ENCODE data around the gene NUDT3. TPM values are rescaled to one million over a fixed set of nuclear protein-coding genes. Genes with fewer than 3 reads are reported as not detected.

The NUDT3 gene
- total and polyA plus RNA-seq, 2 experiments from 2014 or later = 12.1 to 31.1 TPM

DNA sequence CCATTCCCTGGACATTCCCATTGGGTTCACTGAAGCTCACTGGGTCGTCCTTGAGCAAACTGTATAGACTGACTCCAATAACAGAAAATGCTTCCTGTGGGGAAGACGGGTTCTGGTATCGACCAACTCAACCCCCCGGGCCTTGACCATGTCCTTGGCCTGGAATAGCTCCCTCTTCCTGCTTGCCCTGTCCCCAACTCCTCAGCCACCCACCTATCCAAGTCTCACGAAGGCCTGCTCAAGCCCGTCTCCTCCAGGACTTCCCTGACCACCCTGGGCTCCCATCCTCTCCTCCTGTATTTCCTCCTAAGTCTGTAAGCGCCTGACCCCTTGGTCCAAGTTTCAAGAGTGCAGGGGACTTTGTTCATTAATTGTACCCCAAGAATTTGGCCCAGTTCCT is 158.6 kb downstream of the NUDT3 start (continued):
- TF ChIP-seq, protein P1, sequence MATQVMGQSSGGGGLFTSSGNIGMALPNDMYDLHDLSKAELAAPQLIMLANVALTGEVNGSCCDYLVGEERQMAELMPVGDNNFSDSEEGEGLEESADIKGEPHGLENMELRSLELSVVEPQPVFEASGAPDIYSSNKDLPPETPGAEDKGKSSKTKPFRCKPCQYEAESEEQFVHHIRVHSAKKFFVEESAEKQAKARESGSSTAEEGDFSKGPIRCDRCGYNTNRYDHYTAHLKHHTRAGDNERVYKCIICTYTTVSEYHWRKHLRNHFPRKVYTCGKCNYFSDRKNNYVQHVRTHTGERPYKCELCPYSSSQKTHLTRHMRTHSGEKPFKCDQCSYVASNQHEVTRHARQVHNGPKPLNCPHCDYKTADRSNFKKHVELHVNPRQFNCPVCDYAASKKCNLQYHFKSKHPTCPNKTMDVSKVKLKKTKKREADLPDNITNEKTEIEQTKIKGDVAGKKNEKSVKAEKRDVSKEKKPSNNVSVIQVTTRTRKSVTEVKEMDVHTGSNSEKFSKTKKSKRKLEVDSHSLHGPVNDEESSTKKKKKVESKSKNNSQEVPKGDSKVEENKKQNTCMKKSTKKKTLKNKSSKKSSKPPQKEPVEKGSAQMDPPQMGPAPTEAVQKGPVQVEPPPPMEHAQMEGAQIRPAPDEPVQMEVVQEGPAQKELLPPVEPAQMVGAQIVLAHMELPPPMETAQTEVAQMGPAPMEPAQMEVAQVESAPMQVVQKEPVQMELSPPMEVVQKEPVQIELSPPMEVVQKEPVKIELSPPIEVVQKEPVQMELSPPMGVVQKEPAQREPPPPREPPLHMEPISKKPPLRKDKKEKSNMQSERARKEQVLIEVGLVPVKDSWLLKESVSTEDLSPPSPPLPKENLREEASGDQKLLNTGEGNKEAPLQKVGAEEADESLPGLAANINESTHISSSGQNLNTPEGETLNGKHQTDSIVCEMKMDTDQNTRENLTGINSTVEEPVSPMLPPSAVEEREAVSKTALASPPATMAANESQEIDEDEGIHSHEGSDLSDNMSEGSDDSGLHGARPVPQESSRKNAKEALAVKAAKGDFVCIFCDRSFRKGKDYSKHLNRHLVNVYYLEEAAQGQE (IDR thresholded peaks at IDR 0.05; ENCODE audit: unreplicated experiment) = no peak
- TF ChIP-seq EZH2 (IDR thresholded peaks at IDR 0.05; ENCODE audit: low read depth, unreplicated experiment) (no peak), NANOG (IDR thresholded peaks at IDR 0.05; ENCODE audit: borderline replicate concordance) (no peak)

DNA sequence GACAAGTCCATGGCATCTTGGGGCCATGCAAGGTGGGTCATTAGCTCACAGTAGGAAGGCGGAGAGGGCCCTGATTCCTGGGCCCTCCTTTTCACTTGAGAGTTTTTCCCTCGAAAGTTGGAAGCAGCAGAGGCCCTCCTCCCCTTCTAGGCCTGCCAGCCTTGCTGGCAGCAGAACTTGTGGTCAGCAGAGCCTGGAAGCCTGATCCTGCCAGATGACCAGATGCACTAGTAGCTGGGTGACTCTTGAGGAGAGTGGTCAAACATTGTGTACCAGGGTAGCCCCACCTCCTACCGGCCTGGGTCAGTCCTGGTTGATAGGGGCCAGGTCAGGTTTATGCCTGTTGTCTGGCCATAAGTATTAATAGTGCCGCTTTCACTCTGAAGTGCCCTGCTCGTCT is 159.6 kb downstream of the NUDT3 start:
- no peaks in the 10 kb centered on the region; the same call in 1 of the 3 replicates for H3K36me3 Mint-ChIP-seq (ENCODE audit: low read depth)
- H3K79me2 ChIP-seq (replicated peaks; ENCODE audit: insufficient read depth) = peaks cover 15% of the 10 kb centered on the region
- H3K4me1 Mint-ChIP-seq = peaks cover 26% of the 10 kb centered on the region
- no peaks in the 10 kb centered on the region for H3K9me3 Mint-ChIP-seq
- no peaks in the 10 kb centered on the region for H3K36me3 ChIP-seq (ENCODE audit: insufficient read depth)
- H3K27ac ChIP-seq (ENCODE audit: low read depth) = peak overlapping the region; percentile 100; the same call in 1 of the 2 replicates
- H3K4me3 Mint-ChIP-seq = no peak overlapping the region
- ATAC-seq (no peak), DNase-seq (ENCODE audit: low spot score) (no peak)
- H3F3A ChIP-seq (replicated peaks; ENCODE audit: low read depth) = peaks cover 21% of the 10 kb centered on the region
- H3K4me2 ChIP-seq = no peak overlapping the region
- TF ChIP-seq ZNF114 (CRISPR knock-in tag; IDR thresholded peaks at IDR 0.05) (no peak), ZNF331 (CRISPR knock-in tag; IDR thresholded peaks at IDR 0.05; ENCODE audit: low read depth) (no peak), NANOG (IDR thresholded peaks at IDR 0.05; ENCODE audit: borderline replicate concordance) (no peak), CREB1 (CRISPR knock-in tag; IDR thresholded peaks at IDR 0.05; ENCODE audit: low read depth) (no peak), STAT1 (IDR thresholded peaks at IDR 0.05; ENCODE audit: unreplicated experiment) (no peak)
- TF ChIP-seq, protein P2, sequence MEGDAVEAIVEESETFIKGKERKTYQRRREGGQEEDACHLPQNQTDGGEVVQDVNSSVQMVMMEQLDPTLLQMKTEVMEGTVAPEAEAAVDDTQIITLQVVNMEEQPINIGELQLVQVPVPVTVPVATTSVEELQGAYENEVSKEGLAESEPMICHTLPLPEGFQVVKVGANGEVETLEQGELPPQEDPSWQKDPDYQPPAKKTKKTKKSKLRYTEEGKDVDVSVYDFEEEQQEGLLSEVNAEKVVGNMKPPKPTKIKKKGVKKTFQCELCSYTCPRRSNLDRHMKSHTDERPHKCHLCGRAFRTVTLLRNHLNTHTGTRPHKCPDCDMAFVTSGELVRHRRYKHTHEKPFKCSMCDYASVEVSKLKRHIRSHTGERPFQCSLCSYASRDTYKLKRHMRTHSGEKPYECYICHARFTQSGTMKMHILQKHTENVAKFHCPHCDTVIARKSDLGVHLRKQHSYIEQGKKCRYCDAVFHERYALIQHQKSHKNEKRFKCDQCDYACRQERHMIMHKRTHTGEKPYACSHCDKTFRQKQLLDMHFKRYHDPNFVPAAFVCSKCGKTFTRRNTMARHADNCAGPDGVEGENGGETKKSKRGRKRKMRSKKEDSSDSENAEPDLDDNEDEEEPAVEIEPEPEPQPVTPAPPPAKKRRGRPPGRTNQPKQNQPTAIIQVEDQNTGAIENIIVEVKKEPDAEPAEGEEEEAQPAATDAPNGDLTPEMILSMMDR (conservative IDR thresholded peaks at IDR 0.05; ENCODE audit: low read depth in 2 of 2) = no peak
- TF ChIP-seq, protein P3, sequence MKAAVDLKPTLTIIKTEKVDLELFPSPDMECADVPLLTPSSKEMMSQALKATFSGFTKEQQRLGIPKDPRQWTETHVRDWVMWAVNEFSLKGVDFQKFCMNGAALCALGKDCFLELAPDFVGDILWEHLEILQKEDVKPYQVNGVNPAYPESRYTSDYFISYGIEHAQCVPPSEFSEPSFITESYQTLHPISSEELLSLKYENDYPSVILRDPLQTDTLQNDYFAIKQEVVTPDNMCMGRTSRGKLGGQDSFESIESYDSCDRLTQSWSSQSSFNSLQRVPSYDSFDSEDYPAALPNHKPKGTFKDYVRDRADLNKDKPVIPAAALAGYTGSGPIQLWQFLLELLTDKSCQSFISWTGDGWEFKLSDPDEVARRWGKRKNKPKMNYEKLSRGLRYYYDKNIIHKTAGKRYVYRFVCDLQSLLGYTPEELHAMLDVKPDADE (IDR thresholded peaks at IDR 0.05) = no peak
- TF ChIP-seq, protein P4, sequence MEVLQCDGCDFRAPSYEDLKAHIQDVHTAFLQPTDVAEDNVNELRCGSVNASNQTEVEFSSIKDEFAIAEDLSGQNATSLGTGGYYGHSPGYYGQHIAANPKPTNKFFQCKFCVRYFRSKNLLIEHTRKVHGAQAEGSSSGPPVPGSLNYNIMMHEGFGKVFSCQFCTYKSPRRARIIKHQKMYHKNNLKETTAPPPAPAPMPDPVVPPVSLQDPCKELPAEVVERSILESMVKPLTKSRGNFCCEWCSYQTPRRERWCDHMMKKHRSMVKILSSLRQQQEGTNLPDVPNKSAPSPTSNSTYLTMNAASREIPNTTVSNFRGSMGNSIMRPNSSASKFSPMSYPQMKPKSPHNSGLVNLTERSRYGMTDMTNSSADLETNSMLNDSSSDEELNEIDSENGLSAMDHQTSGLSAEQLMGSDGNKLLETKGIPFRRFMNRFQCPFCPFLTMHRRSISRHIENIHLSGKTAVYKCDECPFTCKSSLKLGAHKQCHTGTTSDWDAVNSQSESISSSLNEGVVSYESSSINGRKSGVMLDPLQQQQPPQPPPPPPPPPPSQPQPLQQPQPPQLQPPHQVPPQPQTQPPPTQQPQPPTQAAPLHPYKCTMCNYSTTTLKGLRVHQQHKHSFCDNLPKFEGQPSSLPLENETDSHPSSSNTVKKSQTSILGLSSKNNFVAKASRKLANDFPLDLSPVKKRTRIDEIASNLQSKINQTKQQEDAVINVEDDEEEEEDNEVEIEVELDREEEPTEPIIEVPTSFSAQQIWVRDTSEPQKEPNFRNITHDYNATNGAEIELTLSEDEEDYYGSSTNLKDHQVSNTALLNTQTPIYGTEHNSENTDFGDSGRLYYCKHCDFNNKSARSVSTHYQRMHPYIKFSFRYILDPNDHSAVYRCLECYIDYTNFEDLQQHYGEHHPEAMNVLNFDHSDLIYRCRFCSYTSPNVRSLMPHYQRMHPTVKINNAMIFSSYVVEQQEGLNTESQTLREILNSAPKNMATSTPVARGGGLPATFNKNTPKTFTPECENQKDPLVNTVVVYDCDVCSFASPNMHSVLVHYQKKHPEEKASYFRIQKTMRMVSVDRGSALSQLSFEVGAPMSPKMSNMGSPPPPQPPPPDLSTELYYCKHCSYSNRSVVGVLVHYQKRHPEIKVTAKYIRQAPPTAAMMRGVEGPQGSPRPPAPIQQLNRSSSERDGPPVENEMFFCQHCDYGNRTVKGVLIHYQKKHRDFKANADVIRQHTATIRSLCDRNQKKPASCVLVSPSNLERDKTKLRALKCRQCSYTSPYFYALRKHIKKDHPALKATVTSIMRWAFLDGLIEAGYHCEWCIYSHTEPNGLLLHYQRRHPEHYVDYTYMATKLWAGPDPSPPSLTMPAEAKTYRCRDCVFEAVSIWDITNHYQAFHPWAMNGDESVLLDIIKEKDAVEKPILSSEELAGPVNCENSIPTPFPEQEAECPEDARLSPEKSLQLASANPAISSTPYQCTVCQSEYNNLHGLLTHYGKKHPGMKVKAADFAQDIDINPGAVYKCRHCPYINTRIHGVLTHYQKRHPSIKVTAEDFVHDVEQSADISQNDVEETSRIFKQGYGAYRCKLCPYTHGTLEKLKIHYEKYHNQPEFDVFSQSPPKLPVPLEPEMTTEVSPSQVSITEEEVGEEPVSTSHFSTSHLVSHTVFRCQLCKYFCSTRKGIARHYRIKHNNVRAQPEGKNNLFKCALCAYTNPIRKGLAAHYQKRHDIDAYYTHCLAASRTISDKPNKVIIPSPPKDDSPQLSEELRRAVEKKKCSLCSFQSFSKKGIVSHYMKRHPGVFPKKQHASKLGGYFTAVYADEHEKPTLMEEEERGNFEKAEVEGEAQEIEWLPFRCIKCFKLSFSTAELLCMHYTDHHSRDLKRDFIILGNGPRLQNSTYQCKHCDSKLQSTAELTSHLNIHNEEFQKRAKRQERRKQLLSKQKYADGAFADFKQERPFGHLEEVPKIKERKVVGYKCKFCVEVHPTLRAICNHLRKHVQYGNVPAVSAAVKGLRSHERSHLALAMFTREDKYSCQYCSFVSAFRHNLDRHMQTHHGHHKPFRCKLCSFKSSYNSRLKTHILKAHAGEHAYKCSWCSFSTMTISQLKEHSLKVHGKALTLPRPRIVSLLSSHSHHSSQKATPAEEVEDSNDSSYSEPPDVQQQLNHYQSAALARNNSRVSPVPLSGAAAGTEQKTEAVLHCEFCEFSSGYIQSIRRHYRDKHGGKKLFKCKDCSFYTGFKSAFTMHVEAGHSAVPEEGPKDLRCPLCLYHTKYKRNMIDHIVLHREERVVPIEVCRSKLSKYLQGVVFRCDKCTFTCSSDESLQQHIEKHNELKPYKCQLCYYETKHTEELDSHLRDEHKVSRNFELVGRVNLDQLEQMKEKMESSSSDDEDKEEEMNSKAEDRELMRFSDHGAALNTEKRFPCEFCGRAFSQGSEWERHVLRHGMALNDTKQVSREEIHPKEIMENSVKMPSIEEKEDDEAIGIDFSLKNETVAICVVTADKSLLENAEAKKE (CRISPR knock-in tag; IDR thresholded peaks at IDR 0.05) = no peak
- no peak overlapping the region for H3K27ac Mint-ChIP-seq
- no peak overlapping the region for H3K4me3 ChIP-seq
- H3K27me3 ChIP-seq (ENCODE audit: insufficient read depth) = no peaks in the 10 kb centered on the region
- no peak overlapping the region for H2AFZ ChIP-seq
- H3K4me1 ChIP-seq (ENCODE audit: insufficient read depth) = peaks cover 29% of the 10 kb centered on the region
- H4K20me1 ChIP-seq (replicated peaks; ENCODE audit: insufficient read depth) = no peaks in the 10 kb centered on the region; the same call in 1 of the 2 replicates
- H3K27me3 Mint-ChIP-seq (ENCODE audit: insufficient read depth, low read depth, poor library complexity) = peaks cover 21% of the 10 kb centered on the region
- no peaks in the 10 kb centered on the region for H3K9me2 ChIP-seq (ENCODE audit: insufficient read depth)
